Endothelial cell of umbilical vein (primary cell): ENCODE measurements around the gene NT5DC1. TPM values are rescaled to one million over a fixed set of nuclear protein-coding genes. Genes with fewer than 3 reads are reported as not detected.

ENCODE experiments used
- BruUV-seq: library from RNA; stranded (reverse); fragments of 400-500 nt; replicated peaks from 2 replicates; lab custom pipeline; 2021; lab: Mats Ljungman, UMichigan
- CTCF ChIA-PET: fragments of 300-600, 350-600 bp; sonication (Branson Sonifier 250); formaldehyde crosslinking; loops from one replicate; lab custom pipeline; 2021; ENCODE audit warnings: antibody characterized with exemption, inconsistent platforms; lab: Charles Lee
- POLR2A ChIA-PET: fragments of 300-600, 350-600 bp; sonication (Branson Sonifier 250); formaldehyde crosslinking; loops from one replicate; lab custom pipeline; 2021; ENCODE audit warnings: antibody characterized with exemption, inconsistent platforms; lab: Charles Lee
- DNase-seq: peaks from one replicate; pipeline ENCODE4 v3.0.0-alpha.2; 2011; ENCODE audit warnings: low read depth, low spot score
- FAIRE-seq: peaks from 2 replicates; lab custom pipeline; 2011; peaks lifted over from hg19 to GRCh38; lab: Jason Lieb, UNC
- H2AFZ ChIP-seq: 2 replicates; pipeline ENCODE4 v1.6.0; 2012; ENCODE audit warnings: low read depth, low read length, control low read depth, inconsistent platforms
- H3K27ac ChIP-seq: 2 replicates; pipeline ENCODE4 v1.5.1; 2011; ENCODE audit warnings: low read depth, mild to moderate bottlenecking, control low read depth, low read length, moderate library complexity; ENCODE audit not compliant: insufficient read depth
- H3K27me3 ChIP-seq, 2 experiments: 2 replicates each; pipeline versions ENCODE4 v1.6.0 to v1.6.1; 2011; ENCODE audit warnings: low read length in 2 of 2, mixed read lengths in 1 of 2; ENCODE audit not compliant: control insufficient read depth in 2 of 2, insufficient read depth in 2 of 2
- H3K36me3 ChIP-seq, 2 experiments: 2 replicates in 1 of 2; 3 replicates in 1 of 2; pipeline ENCODE4 v1.5.1; 2011; ENCODE audit warnings: low read length in 2 of 2, mild to moderate bottlenecking in 1 of 2, moderate library complexity in 1 of 2; ENCODE audit not compliant: control insufficient read depth in 2 of 2, insufficient read depth in 2 of 2; ENCODE audit errors: extremely low read depth in 1 of 2
- H3K4me1 ChIP-seq: 3 replicates; pipeline ENCODE4 v1.5.1; 2011; ENCODE audit warnings: mild to moderate bottlenecking, low read length; ENCODE audit not compliant: control insufficient read depth, insufficient read depth; ENCODE audit errors: extremely low read depth
- H3K4me2 ChIP-seq: 2 replicates; pipeline ENCODE4 v1.6.1; 2011; ENCODE audit warnings: low read length, control low read depth, mixed read lengths; ENCODE audit not compliant: insufficient read depth
- H3K4me3 ChIP-seq, 3 experiments: fragments of 200-600 bp in 1 of 3; sonication (generic), shearing (Covaris generic) in 1 of 3; replicated peaks in 1 of 3; 2 replicates each; pipeline ENCODE4 v1.5.1; 2011 to 2016; ENCODE audit warnings: control low read depth in 3 of 3, low read length in 3 of 3, mild to moderate bottlenecking in 2 of 3, inconsistent platforms in 1 of 3, low read depth in 1 of 3, moderate library complexity in 1 of 3; ENCODE audit not compliant: insufficient read depth in 1 of 3
- H3K79me2 ChIP-seq: 2 replicates; pipeline ENCODE4 v1.6.0; 2012; ENCODE audit warnings: low read length, inconsistent platforms; ENCODE audit not compliant: control insufficient read depth, insufficient read depth
- H3K9ac ChIP-seq: replicated peaks from 2 replicates; pipeline ENCODE3; 2011; ENCODE audit warnings: low read length, control low read depth; ENCODE audit not compliant: insufficient read depth; ENCODE audit errors: extremely low read depth
- H3K9me1 ChIP-seq: replicated peaks from 3 replicates; pipeline ENCODE4 v1.6.0; 2011; ENCODE audit warnings: mild to moderate bottlenecking, low read length; ENCODE audit not compliant: control insufficient read depth, insufficient read depth; ENCODE audit errors: extremely low read depth
- H3K9me3 ChIP-seq: replicated peaks from 2 replicates; pipeline ENCODE4 v1.5.1; 2012; ENCODE audit warnings: low read length, inconsistent platforms; ENCODE audit not compliant: control insufficient read depth, insufficient read depth
- H4K20me1 ChIP-seq: replicated peaks from 2 replicates; pipeline ENCODE3; 2011; ENCODE audit warnings: mild to moderate bottlenecking, low read length; ENCODE audit not compliant: control insufficient read depth, insufficient read depth; ENCODE audit errors: extremely low read depth
- CTCF ChIP-seq, 2 donors: IDR thresholded peaks; 1 replicate in 1 of 2; 2 replicates in 1 of 2; pipeline ENCODE4 v1.5.1; 2011; ENCODE audit warnings: low read length in 2 of 2, mild to moderate bottlenecking in 2 of 2, moderate library complexity in 2 of 2, control low read depth in 1 of 2, inconsistent platforms in 1 of 2, low read depth in 1 of 2; ENCODE audit not compliant: insufficient read depth in 1 of 2; ENCODE audit errors: extremely low read depth in 1 of 2
- EZH2 ChIP-seq: IDR thresholded peaks from 2 replicates; pipeline ENCODE4 v1.6.1; 2012; ENCODE audit warnings: borderline replicate concordance, low read depth, mild to moderate bottlenecking, moderate library complexity, low read length, inconsistent platforms; ENCODE audit not compliant: severe bottlenecking
- FOS ChIP-seq: IDR thresholded peaks from 2 replicates; pipeline ENCODE4 v1.6.1; 2011; ENCODE audit warnings: mild to moderate bottlenecking, low read length, moderate library complexity, borderline replicate concordance; ENCODE audit not compliant: insufficient read depth
- GATA2 ChIP-seq: IDR thresholded peaks from 2 replicates; pipeline ENCODE4 v1.7.0; 2011; ENCODE audit warnings: low read depth, mild to moderate bottlenecking, moderate library complexity, mixed read lengths, low read length; ENCODE audit not compliant: insufficient read length, insufficient read depth
- JUN ChIP-seq: IDR thresholded peaks from 2 replicates; pipeline ENCODE4 v1.6.1; 2011; ENCODE audit warnings: borderline replicate concordance, low read depth; ENCODE audit not compliant: insufficient read length, insufficient read depth
- MAX ChIP-seq: IDR thresholded peaks from 2 replicates; pipeline ENCODE4 v1.6.1; 2011; ENCODE audit not compliant: insufficient read depth, insufficient read length
- MYC ChIP-seq: IDR thresholded peaks from one replicate; pipeline ENCODE4 v1.6.1; 2011; ENCODE audit warnings: mild to moderate bottlenecking, low read depth, low read length
- POLR2A ChIP-seq: IDR thresholded peaks from 2 replicates; pipeline ENCODE4 v1.6.1; 2012; ENCODE audit warnings: low read depth, mild to moderate bottlenecking, control low read depth, low read length
- POLR2AphosphoS5 ChIP-seq: IDR thresholded peaks from 2 replicates; pipeline ENCODE4 v1.6.1; 2012; ENCODE audit warnings: low read depth, mild to moderate bottlenecking, control low read depth, low read length, moderate library complexity; ENCODE audit not compliant: insufficient read depth
- dilution Hi-C: fragments of 300-500 bp; cut with MboI; formaldehyde crosslinking; loops from one replicate; pipeline ENCODE4 v1.15.0; 2019; ENCODE audit warnings: low sequenced_read_pairs; ENCODE audit not compliant: extremely low pct_ligation_motif_present
- intact Hi-C: fragments of 100-400 bp; cut with micrococcal nuclease; formaldehyde crosslinking; loops from one replicate; pipeline ENCODE4 v1.10.0; 2022
- polyA plus RNA-seq, 4 experiments: library from polyadenylated mRNA; depleted of rRNA in 3 of 4; stranded (reverse) in 3 of 4; unstranded in 1 of 4; fragments of >200 nt; gene quantifications; 2 replicates each; pipeline versions ENCODE4 v1.2.1 to v1.2.3, GENCODE V29; 2011 to 2012; ENCODE audit warnings: missing spikeins in 1 of 4
- total RNA-seq: library from RNA; stranded (reverse); gene quantifications from 2 replicates; pipeline ENCODE4 v1.2.3, GENCODE V29; 2021

Gene NT5DC1
- total and polyA plus RNA-seq, 2 donors (not counting 3 experiments of a cell fraction or from before 2014, with no cell fraction given): 11.3 to 24.3 TPM

- no peaks in the 10 kb centered on the region for H4K20me1 ChIP-seq
- no peak overlapping the region for H3K4me3 ChIP-seq
- intact Hi-C loops: no loop called here
- no peaks in the 10 kb centered on the region for H3K79me2 ChIP-seq
- BruUV-seq: no TSS peak
- H3K9me1 ChIP-seq: no peaks in the 10 kb centered on the region
- no peak overlapping the region for H3K4me2 ChIP-seq
- H3K9me3 ChIP-seq: no peaks in the 10 kb centered on the region
- ChIA-PET CTCF (interaction anchor here (1.2 to 1.9 kb wide), 2 partner anchors 9 to 10 kb away, joined by 4 to 11 read pairs; no protein-coding TSS in a partner anchor), POLR2A (no interaction called here)
- no peaks in the 10 kb centered on the region for H3K36me3 ChIP-seq
- no peaks in the 10 kb centered on the region for H3K4me1 ChIP-seq
- no peak overlapping the region for H3K27ac ChIP-seq
- FAIRE-seq (no peak), DNase-seq (no peak)
- no peak overlapping the region for H3K9ac ChIP-seq
- TF ChIP-seq MYC: no peak
- TF ChIP-seq POLR2AphosphoS5: no peak
- no peak for TF ChIP-seq MAX
- no peak for TF ChIP-seq POLR2A
- no peak overlapping the region for H2AFZ ChIP-seq
- dilution Hi-C loops: no loop called here
- H3K27me3 ChIP-seq: no peaks in the 10 kb centered on the region
Observed at GRCh38 chr6:116208056-116208785, 107.6 kb downstream of the NT5DC1 start.

- intact Hi-C loops (no loop called here), dilution Hi-C loops (no loop called here)
- Histone ChIP-seq H3K4me2 (no peak overlapping the region), H3K36me3 (no peaks in the 10 kb centered on the region), H2AFZ (no peak overlapping the region), H3K79me2 (no peaks in the 10 kb centered on the region), H3K27me3 (no peaks in the 10 kb centered on the region), H3K9me3 (no peaks in the 10 kb centered on the region), H3K27ac (no peak overlapping the region), H3K9ac (no peak overlapping the region), H3K4me3 (no peak overlapping the region), H3K9me1 (no peaks in the 10 kb centered on the region), H3K4me1 (peaks cover 1% of the 10 kb centered on the region), H4K20me1 (no peaks in the 10 kb centered on the region)
- DNase-seq (no peak), FAIRE-seq (no peak)
- POLR2A ChIA-PET: interaction anchor here (0.6 kb wide), 1 partner anchor 459 kb away, joined by 11 read pairs; the partner anchor contains the start of gene ZUP1
- CTCF ChIA-PET: interaction anchor here (1.9 kb wide), 2 partner anchors 8 to 77 kb away, joined by 6 read pairs; no protein-coding TSS in a partner anchor
- no TSS peak for BruUV-seq
- TF ChIP-seq POLR2AphosphoS5: no peak
- no peak for TF ChIP-seq CTCF (IDR thresholded peaks at IDR 0.05; ENCODE audit: extremely low read depth in 1 of 2, insufficient read depth in 1 of 2, low read depth in 1 of 2, low read length in 2 of 2)
- TF ChIP-seq POLR2A: no peak
- no peak for TF ChIP-seq MAX
- TF ChIP-seq EZH2: no peak
- TF ChIP-seq GATA2: no peak
- TF ChIP-seq JUN: no peak
- TF ChIP-seq FOS: no peak
- no peak for TF ChIP-seq MYC
Observed at GRCh38 chr6:116210316-116210715, 109.7 kb downstream of the NT5DC1 start.
